ENCODE measurements around the gene CNTN4.
"Not testable (repeated sequence)": the region's sequence is repeated elsewhere in the genome, so short reads cannot be mapped to it uniquely, and the experiment has no call there.

The CNTN4 gene

GRCh38 chr3:2872884-2873283, 774.2 kb downstream of the CNTN4 start:
- DNase-seq = no peak

- DNase-seq = no peak
Observed at GRCh38 chr3:2873986-2874385, 775.3 kb downstream of the CNTN4 start.

GRCh38 chr3:2875699-2876098, 777.0 kb downstream of the CNTN4 start:
- DNase-seq = no peak

GRCh38 chr3:2876362-2876761, 777.7 kb downstream of the CNTN4 start:
- no peak for DNase-seq

GRCh38 chr3:2879023-2879422, 780.4 kb downstream of the CNTN4 start:
- DNase-seq = no peak

GRCh38 chr3:2879587-2879986, 780.9 kb downstream of the CNTN4 start:
- DNase-seq = no peak

- no peak for DNase-seq
Observed at GRCh38 chr3:2880218-2880756, 781.6 kb downstream of the CNTN4 start.

- no peak for DNase-seq
Observed at GRCh38 chr3:2883283-2883682, 784.6 kb downstream of the CNTN4 start.

GRCh38 chr3:2888592-2888991, 789.9 kb downstream of the CNTN4 start:
- no peak for DNase-seq

GRCh38 chr3:2889736-2890135, 791.1 kb downstream of the CNTN4 start:
- no peak for DNase-seq

- no peak for DNase-seq
Observed at GRCh38 chr3:2896308-2896939, 797.8 kb downstream of the CNTN4 start.

GRCh38 chr3:2897821-2898220, 799.2 kb downstream of the CNTN4 start:
- no peak for DNase-seq

- no peak for DNase-seq
Observed at GRCh38 chr3:2898591-2899353, 800.1 kb downstream of the CNTN4 start.

GRCh38 chr3:2904054-2904453, 805.4 kb downstream of the CNTN4 start:
- no peak for DNase-seq

- DNase-seq = no peak
Observed at GRCh38 chr3:2908693-2909351, 810.2 kb downstream of the CNTN4 start.

- no peak for DNase-seq
Observed at GRCh38 chr3:2910997-2911396, 812.3 kb downstream of the CNTN4 start.

- no peak for DNase-seq
Observed at GRCh38 chr3:2915826-2916225, 817.2 kb downstream of the CNTN4 start.

GRCh38 chr3:2916640-2917039, 818.0 kb downstream of the CNTN4 start:
- DNase-seq = not testable (repeated sequence)

- DNase-seq = no peak
Observed at GRCh38 chr3:2920103-2920502, 821.4 kb downstream of the CNTN4 start.

GRCh38 chr3:2921452-2921851, 822.8 kb downstream of the CNTN4 start:
- DNase-seq = no peak

GRCh38 chr3:2921903-2922302, 823.2 kb downstream of the CNTN4 start:
- no peak for DNase-seq

GRCh38 chr3:2923390-2923789, 824.7 kb downstream of the CNTN4 start:
- no peak for DNase-seq

- no peak for DNase-seq
Observed at GRCh38 chr3:2927259-2927658, 828.6 kb downstream of the CNTN4 start.

GRCh38 chr3:2929574-2929973, 830.9 kb downstream of the CNTN4 start:
- no peak for DNase-seq

Data from inflammatory macrophage treated with lipopolysaccharide for 1 hour (primary cell).